GM18951 (cell line): ENCODE measurements around the gene TNFAIP8.

Experiments
- POLR2A ChIP-seq: IDR thresholded peaks from 4 replicates; pipeline ENCODE4 v1.6.1; 2011; ENCODE audit warnings: mild to moderate bottlenecking; ENCODE audit not compliant: insufficient read length, insufficient read depth; ENCODE audit errors: extremely low read depth
- in situ Hi-C: fragments of 300-500 bp; cut with MboI; formaldehyde crosslinking; loops from one replicate; pipeline ENCODE4 v1.12.0; 2022; ENCODE audit warnings: low sequenced_read_pairs, mixed read lengths, inconsistent platforms; ENCODE audit not compliant: unreplicated experiment

Gene TNFAIP8

DNA sequence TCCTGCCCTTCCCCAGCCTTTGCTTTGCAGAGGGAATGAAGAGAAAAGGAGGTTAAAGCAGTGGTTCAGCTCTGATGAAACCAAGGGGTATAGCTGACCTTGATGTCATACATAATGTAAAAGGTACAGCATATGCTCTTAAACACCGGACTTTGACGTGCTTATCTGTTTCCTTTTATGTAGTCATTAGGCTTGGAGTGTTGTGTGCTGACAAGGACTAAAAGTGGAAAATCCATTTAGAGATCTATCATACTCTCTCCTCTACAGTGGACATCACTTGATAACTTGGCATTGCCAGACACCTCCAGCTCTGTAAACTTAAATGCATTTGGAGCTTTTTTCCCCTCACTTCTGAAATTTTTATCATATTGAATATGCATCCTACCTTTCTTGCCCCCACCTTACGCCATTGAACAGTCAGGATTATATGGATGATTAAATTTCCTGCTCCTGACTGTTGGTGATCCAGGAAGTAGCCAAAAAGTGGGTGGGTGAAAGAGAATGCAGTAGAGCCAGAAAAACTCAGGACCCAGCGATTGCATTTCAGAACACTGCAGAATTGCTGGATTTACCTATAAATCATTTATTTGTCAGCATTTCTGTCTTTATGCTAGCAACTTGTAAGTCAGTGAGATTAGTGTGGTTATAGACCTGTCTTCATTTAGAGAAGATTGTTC lies 4.1 kb downstream of the TNFAIP8 start:
- in situ Hi-C loops: no loop called here
- no peak for TF ChIP-seq POLR2A

DNA sequence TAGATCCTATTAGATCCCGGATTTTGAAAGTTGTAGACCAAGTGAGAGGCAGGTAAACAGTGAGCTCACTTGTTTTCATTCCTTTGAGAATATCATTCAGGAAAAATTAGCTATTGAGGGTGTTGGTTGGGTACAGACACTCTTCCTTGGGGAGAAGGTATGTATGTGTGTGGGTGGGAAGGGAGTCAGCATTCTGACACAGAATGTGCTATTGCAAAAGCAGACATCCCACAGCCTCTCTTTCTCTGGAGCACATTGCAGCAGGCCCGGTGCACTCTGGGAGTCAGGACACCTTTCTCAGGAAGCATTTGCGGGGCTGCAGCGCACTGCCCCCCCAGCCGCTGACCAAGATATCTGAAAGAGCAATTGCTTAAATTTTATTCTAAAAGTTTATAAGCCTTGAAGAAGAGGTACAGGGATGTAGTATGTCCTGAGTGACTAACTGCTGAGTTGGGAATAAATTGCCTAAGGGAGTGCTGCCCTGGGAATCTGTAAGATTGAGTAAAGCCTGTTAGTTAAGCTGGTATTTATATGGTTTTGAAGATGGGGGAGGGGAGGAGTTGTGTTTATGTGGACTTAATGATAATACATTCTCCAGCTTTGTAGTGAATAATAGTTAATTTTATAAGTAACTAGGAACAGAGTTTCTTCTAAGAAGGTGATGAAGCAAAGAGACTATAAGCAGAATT lies 5.2 kb downstream of the TNFAIP8 start:
- in situ Hi-C loops: no loop called here
- TF ChIP-seq POLR2A: peak; percentile 1

DNA sequence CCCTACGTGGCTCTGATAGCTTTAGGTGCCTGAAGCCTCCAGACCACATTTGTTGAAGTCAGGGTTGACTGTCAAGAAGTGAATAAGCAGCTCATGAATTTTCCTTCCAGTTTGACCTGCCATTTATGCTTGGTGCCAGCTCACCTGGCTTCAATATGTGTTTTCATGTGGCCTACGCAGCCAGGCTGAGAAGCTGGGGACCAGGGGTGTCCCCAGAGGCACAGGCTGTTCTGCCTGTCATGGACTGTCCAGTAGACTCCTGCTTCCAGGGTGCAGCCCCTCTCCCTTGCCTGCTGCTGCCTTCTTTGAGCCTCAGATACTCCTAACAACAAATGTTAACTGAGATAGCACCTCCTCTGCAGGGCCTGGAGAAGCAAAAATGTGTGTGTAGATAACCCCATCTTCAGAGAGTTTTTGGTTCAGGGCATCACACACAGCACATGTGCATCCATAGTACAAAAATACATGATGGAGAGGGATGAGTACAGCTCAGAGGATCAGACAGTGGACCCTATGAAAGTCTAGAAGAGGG lies 5.8 kb downstream of the TNFAIP8 start:
- no peak for TF ChIP-seq POLR2A
- in situ Hi-C loops: no loop called here

DNA sequence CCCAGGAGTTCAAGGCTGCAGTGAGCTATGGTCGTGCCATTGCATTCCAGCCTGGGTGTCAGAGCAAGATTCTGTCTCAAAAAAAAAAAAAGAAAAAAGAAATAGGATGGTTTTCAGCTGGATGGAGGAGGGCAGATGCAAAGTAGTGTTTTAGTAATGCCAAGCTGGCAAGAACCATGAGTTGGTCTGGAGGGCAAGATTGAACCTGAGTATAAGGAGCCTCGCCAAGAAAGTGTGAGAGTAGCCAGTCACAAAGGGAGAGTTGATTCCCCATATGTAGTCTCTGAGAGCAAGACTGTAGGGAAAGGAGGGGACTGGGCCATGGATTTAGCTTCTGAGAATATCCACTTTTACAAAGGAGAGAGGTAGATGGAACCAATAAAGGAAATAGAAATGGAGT lies 6.9 kb downstream of the TNFAIP8 start:
- in situ Hi-C loops: no loop called here
- no peak for TF ChIP-seq POLR2A

DNA sequence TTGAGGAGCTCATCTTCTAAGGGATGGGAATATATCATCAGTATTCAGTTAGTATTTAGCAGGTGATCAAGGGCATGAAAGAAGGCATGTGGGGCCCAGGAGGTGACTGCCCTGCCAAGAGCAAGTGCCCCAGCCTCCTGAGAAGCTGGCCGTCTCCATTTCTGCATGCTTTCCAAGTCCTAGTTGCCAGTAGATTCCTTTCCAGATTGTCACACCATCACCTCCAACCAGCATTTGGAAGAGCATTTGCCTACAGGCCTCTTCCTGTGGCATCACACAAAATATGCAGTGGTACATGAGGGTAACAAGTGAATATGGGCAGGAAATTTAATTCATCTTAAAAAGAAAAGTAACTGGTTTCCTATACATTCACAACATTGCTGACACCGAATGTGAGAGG lies 7.5 kb downstream of the TNFAIP8 start:
- in situ Hi-C loops: no loop called here
- no peak for TF ChIP-seq POLR2A

DNA sequence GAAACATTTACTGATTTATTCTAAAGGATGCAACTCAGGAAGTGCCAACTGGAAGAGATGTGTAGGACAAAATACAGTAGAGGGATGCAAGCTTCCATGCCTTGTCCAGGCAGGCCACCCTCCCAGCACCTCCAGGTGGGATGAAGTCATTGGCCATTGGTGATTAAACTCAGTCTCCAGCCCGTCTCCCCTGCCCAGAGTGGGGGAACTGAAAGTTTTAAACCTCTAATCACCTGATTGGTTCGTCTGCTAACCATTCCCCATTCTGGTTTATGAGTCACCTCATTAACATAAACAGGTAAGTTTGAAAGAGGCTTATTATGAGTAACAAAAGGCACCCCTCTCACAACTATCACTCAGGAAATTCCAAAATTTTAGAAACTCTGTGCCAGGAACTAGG lies 8.1 kb downstream of the TNFAIP8 start:
- in situ Hi-C loops: no loop called here
- peak; percentile 17 for TF ChIP-seq POLR2A

DNA sequence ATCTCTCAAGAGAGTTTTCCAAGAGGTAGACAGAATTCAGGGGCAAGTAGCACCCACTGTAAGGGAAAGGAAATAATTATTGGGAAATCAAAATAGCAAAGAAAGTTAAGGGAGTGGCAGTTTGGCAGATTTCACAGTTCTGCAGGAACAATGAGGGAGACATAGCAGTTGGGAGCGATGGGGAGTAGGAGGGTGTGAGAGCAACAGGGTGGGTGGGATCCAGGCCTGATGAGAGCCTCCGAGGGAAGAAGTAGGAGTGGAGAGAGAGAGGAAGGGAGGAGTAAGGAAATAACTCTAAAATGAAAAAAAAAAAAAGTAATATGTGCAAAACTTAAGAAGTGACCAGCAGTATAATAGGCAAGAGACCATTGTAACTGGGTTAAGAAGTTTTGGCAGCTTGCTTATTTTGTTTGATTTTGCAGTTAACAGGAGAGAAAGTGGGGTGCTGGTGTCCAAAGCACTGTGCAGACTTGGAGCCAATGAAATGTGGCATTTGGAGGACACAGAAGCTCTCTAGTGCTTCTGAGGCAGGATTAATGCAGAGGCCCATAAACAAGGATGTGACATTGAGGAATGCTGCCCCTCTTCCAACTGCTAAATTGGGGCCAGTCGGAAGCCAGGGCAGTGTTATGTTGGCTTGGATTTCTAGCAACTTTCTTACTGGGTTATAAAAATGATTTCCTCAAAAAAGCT lies 10.2 kb downstream of the TNFAIP8 start:
- no peak for TF ChIP-seq POLR2A
- in situ Hi-C loops: no loop called here

DNA sequence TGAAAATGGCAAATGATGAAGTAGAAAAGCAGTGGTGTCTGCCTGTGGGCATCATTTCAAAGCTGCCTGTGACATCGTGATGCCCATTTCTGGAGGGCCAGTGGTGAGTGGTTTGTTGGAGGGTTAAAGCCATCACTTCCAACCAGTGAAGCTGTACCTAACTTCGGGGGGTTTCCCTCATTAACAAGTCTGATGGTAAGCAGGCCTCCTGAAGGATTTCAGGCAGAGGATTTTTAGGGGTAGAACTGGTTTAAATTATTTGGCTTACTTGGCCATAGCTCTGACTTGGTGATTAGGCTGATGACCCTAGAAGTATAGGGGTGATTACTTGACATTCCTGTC lies 10.7 kb downstream of the TNFAIP8 start:
- in situ Hi-C loops: no loop called here
- no peak for TF ChIP-seq POLR2A

DNA sequence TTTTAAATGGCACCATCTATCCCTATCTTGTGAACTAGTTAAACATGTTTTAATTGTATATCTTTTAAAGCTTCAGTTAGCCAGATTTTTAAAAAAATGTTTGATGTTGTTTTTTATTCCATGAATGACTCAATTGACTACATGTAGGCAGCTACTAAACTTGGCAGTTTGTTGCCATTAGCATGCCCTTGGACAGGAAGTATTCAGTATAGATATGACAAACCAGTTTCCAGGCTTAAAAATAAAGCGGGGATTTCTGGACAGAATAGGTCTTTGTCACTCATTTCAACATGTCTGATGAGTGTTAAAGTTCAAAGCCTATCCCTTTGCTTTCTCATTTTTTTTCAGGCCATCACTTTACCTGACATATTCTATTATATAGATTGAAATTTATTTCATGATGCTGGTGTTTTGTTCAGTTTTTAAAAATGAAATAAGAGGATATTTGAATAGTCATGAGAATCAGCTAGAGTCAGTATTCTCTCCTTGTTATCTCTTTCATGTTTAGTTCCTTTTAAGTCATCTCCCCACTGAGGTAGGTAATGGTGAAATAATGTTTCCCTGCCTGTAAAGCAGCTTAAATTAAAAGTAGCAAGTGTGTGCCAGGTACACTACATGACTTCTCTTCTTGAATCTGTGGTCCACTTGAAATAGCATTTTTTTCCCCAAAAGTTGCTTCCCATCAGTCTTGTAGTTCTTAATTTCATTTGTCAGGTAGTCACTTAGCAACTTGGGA lies 11.9 kb downstream of the TNFAIP8 start:
- in situ Hi-C loops: no loop called here

DNA sequence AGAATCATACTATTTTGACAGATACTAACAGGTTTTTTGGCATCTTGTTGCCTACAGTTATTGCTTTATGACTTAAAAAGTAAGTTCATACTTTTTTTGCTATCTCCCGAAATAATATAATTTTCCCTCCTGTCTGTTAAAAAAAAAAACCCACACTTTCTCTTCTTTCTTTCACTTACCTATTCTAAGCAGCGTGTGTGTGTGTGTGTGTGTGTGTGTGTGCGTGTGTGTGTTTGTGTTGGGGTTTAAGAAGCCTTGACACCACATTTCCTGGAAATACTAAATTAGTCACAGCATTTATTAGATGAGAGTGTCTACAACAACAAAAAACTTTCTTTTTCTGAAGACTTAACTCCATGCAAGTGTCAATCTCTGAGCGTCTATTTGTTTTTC lies 12.4 kb downstream of the TNFAIP8 start:
- no peak for TF ChIP-seq POLR2A
- in situ Hi-C loops: no loop called here

More for the DNA sequence above, 11.9 kb downstream of the TNFAIP8 start:
- no peak for TF ChIP-seq POLR2A

DNA sequence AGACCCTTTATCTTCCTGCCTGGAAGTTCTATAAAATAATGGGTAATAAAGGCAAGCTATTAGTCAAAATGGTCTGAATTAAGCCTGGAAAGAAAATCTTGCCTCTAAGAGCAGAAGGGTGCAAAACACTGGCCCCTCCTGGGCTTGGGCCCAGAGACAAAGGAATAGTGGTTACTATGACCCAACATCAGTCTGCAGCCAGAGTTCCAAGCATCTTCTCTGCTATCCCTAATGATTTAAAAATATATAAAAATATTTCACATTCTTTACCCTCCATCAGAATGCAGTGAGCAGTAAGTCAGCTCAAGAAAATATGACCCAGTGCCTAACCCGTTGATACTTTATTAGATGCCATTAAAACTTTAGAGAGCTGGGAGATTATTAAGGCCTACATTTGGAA lies 14.7 kb downstream of the TNFAIP8 start:
- no peak for TF ChIP-seq POLR2A
- in situ Hi-C loops: no loop called here

DNA sequence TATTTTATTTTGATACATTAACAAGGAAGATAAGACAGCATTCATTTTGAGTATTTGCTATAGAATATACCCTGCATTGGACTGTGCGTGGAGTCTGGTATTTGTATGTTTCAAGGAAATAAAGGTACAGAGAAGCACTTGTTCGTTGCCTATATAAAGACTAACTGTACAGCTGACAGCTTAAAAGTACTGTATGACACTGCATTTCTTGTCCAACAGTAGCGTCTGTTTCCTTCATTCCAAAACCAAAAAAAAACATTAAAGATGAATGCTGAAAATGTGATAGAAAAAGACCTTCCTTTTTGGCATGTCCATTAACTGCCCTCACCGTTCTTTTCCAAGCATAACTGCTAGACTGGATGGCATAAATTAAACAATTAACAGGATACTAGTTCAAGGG lies 15.3 kb downstream of the TNFAIP8 start:
- in situ Hi-C loops: no loop called here
- no peak for TF ChIP-seq POLR2A

DNA sequence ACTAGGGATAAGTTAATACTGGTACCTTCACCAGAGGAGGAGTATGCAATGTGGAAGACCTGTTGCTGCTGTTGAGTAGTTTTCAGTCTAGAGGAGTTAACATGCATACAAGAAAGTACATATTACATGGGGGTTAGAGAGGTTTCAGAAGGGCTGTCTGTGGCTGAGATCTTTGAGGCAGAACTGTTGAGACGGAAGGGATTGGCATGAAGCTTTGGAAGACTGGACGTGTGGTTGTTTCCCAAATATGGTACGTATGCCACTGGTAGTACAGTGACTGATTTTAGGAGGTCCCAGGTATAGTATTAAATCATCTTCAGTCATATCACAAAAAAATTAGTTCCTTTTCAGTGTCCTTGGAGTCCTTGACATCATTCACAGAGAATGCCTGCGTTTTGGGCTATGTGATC lies 17.6 kb downstream of the TNFAIP8 start:
- TF ChIP-seq POLR2A: no peak
- in situ Hi-C loops: no loop called here
